Karpas-422 (cell line): ENCODE measurements around the gene SUGP2. TPM values are rescaled to one million over a fixed set of nuclear protein-coding genes. Genes with fewer than 3 reads are reported as not detected.

Experiments
- DNase-seq: peaks from one replicate; pipeline ENCODE4 v3.0.0-alpha.2; 2015
- H2AFZ ChIP-seq: fragments of 200-600 bp; sonication (generic); 2 replicates; pipeline ENCODE4 v1.6.1; 2014; ENCODE audit warnings: antibody characterized with exemption, low read length, mixed read lengths
- H3K27ac ChIP-seq: fragments of 200-600 bp; sonication (generic); 2 replicates; pipeline ENCODE4 v1.5.1; 2014; ENCODE audit warnings: mild to moderate bottlenecking, low read length, moderate library complexity
- H3K27me3 ChIP-seq: fragments of 200-600 bp; sonication (generic); 2 replicates; pipeline ENCODE4 v1.6.1; 2014; ENCODE audit warnings: low read length, mixed read lengths
- H3K36me3 ChIP-seq: fragments of 200-600 bp; sonication (generic); 2 replicates; pipeline ENCODE4 v1.6.1; 2014; ENCODE audit warnings: low read length, mixed read lengths; ENCODE audit not compliant: insufficient read depth
- H3K4me1 ChIP-seq: fragments of 200-600 bp; sonication (generic); 2 replicates; pipeline ENCODE4 v1.6.1; 2014; ENCODE audit warnings: mild to moderate bottlenecking, low read length, mixed read lengths
- H3K4me2 ChIP-seq: fragments of 200-600 bp; sonication (generic); 2 replicates; pipeline ENCODE4 v1.6.1; 2014; ENCODE audit warnings: low read length, low read depth, mild to moderate bottlenecking; ENCODE audit not compliant: poor library complexity, severe bottlenecking
- H3K4me3 ChIP-seq: fragments of 200-600 bp; sonication (generic); 2 replicates; pipeline ENCODE4 v1.5.1; 2014; ENCODE audit warnings: mild to moderate bottlenecking, antibody characterized with exemption, low read length, mixed read lengths
- H3K79me2 ChIP-seq: fragments of 200-600 bp; sonication (generic); 2 replicates; pipeline ENCODE4 v1.6.1; 2014; ENCODE audit warnings: mild to moderate bottlenecking, low read length, mixed read lengths
- H3K9ac ChIP-seq: fragments of 200-600 bp; sonication (generic); 2 replicates; pipeline ENCODE4 v1.6.0; 2014; ENCODE audit warnings: low read length
- H3K9me2 ChIP-seq: fragments of 200-600 bp; sonication (generic), shearing (Covaris generic); replicated peaks from 2 replicates; pipeline ENCODE4 v1.6.0; 2014; ENCODE audit warnings: mild to moderate bottlenecking, low read length, moderate library complexity; ENCODE audit not compliant: insufficient read depth
- H3K9me3 ChIP-seq: fragments of 300-700, 200-600 bp; sonication (generic); 2 replicates; pipeline ENCODE4 v1.6.1; 2014; ENCODE audit warnings: low read length, mixed read lengths
- H4K20me1 ChIP-seq: fragments of 200-600 bp; sonication (generic); 2 replicates; pipeline ENCODE4 v1.6.1; 2014; ENCODE audit warnings: mild to moderate bottlenecking, antibody characterized with exemption, low read length, low read depth; ENCODE audit not compliant: insufficient read depth
- total RNA-seq: library from RNA; depleted of rRNA; stranded (reverse); fragments of >200 nt; shearing (Covaris generic); gene quantifications from 2 replicates; pipeline ENCODE4 v1.2.3, GENCODE V29; 2014; ENCODE audit warnings: low replicate concordance

The SUGP2 gene
- total RNA-seq, 1 experiment from 2014 or later, result 74.1 TPM

DNA sequence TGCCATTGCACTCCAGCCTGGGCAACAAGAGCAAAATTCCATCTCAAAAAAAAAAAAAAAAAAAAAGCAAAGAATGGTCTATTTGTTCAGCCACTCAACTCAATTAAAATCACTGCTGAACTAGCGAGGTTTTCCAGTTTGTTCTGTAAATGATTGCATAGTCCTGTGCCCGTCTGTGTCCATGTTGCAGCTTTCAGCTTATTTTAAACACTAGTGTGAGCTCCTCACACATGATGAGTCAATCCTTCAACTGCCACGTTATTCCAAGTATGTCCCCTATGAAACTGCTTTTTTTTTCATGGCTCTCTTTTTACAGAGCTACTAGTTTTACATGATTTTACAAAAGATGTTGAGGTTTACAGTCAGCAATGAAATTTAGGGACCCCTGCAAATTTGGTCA, 12.2 kb downstream of the SUGP2 start:
- no peak overlapping the region for H3K27ac ChIP-seq
- H3K9ac ChIP-seq, result no peak overlapping the region
- no peak overlapping the region for H2AFZ ChIP-seq
- H3K4me3 ChIP-seq, result no peak overlapping the region
- no peak overlapping the region for H3K4me2 ChIP-seq
- no peaks in the 10 kb centered on the region for H3K4me1 ChIP-seq
- no peaks in the 10 kb centered on the region for H3K9me2 ChIP-seq
- peaks cover 88% of the 10 kb centered on the region for H3K79me2 ChIP-seq
- peaks cover 54% of the 10 kb centered on the region for H3K36me3 ChIP-seq
- no peak for DNase-seq
- H3K9me3 ChIP-seq, result no peaks in the 10 kb centered on the region
- H4K20me1 ChIP-seq, result peaks cover 58% of the 10 kb centered on the region
- H3K27me3 ChIP-seq, result no peaks in the 10 kb centered on the region

DNA sequence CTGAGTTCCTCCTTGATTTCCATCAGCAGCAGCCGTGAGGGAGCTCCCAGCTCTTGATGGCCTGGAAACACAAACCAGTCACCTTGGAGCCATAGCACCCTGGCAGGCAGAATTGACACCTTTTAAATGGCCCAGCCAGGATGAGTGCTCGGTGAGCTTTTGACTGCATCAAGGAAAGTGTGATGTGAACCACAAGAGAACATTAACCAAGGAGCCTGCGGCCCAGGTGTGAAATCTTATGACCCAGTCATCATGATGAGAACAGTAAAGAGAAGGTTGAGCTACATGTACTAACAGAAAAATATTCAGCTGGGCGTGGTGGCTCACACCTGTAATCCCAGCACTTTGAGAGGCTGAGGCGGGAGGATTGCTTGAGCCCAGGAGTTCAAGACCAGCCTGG, 22.8 kb downstream of the SUGP2 start:
- Histone ChIP-seq H3K4me1 (no peaks in the 10 kb centered on the region), H4K20me1 (peaks cover 26% of the 10 kb centered on the region; the same call in 1 of the 2 replicates), H3K4me2 (no peak overlapping the region), H3K36me3 (peaks cover 32% of the 10 kb centered on the region), H2AFZ (no peak overlapping the region), H3K9ac (no peak overlapping the region), H3K9me3 (no peaks in the 10 kb centered on the region), H3K4me3 (no peak overlapping the region), H3K79me2 (peaks cover 43% of the 10 kb centered on the region), H3K9me2 (no peaks in the 10 kb centered on the region), H3K27me3 (no peaks in the 10 kb centered on the region), H3K27ac (no peak overlapping the region)
- no peak for DNase-seq

DNA sequence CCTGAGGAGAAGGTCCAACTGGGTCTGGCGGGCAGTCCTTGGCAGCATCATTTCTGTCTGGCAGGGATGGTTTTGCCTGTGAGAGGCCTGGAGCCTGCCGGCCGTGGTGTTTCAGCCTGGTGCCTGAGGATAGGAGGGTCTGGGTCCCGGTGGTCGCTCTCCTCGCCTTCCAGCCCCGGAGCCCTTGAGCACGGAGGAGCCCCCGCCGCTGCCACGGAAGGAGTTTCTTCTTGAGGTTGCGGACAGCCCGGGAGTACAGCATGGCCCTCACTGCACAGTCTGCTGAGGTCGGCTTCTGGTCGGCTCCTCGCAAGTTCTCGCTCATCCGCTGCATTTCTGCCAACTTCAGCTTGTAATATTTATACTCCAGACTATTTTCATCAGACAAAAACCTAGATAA, 23.4 kb downstream of the SUGP2 start:
- Histone ChIP-seq H4K20me1 (peaks cover 26% of the 10 kb centered on the region; the same call in 1 of the 2 replicates), H2AFZ (no peak overlapping the region), H3K36me3 (peaks cover 37% of the 10 kb centered on the region), H3K27ac (no peak overlapping the region), H3K4me1 (no peaks in the 10 kb centered on the region), H3K27me3 (no peaks in the 10 kb centered on the region), H3K79me2 (peaks cover 44% of the 10 kb centered on the region), H3K9me2 (no peaks in the 10 kb centered on the region), H3K9me3 (no peaks in the 10 kb centered on the region), H3K4me2 (no peak overlapping the region), H3K9ac (no peak overlapping the region), H3K4me3 (no peak overlapping the region)
- DNase-seq, result no peak

GRCh38 chr19:19006213-19006612, 27.1 kb downstream of the SUGP2 start:
- Histone ChIP-seq H3K4me2 (no peak overlapping the region), H3K27ac (no peak overlapping the region), H3K4me1 (no peaks in the 10 kb centered on the region), H3K9me3 (no peaks in the 10 kb centered on the region), H3K9me2 (no peaks in the 10 kb centered on the region), H4K20me1 (peaks cover 29% of the 10 kb centered on the region; the same call in 1 of the 2 replicates), H3K4me3 (no peak overlapping the region), H3K9ac (no peak overlapping the region), H3K36me3 (peaks cover 40% of the 10 kb centered on the region), H3K27me3 (no peaks in the 10 kb centered on the region), H2AFZ (no peak overlapping the region), H3K79me2 (peaks cover 26% of the 10 kb centered on the region; the same call in 1 of the 2 replicates)
- no peak for DNase-seq

- no peaks in the 10 kb centered on the region for H3K4me1 ChIP-seq
- H3K79me2 ChIP-seq, result peaks cover 22% of the 10 kb centered on the region; the same call in 1 of the 2 replicates
- H2AFZ ChIP-seq, result no peak overlapping the region
- H3K9me3 ChIP-seq, result no peaks in the 10 kb centered on the region
- H3K9me2 ChIP-seq, result no peaks in the 10 kb centered on the region
- DNase-seq, result no peak
- no peak overlapping the region for H3K27ac ChIP-seq
- H3K4me3 ChIP-seq, result no peak overlapping the region
- peaks cover 20% of the 10 kb centered on the region; the same call in 1 of the 2 replicates for H4K20me1 ChIP-seq
- peaks cover 40% of the 10 kb centered on the region; the same call in 1 of the 2 replicates for H3K36me3 ChIP-seq
- H3K27me3 ChIP-seq, result no peaks in the 10 kb centered on the region
- no peak overlapping the region for H3K9ac ChIP-seq
- no peak overlapping the region for H3K4me2 ChIP-seq
Observed at GRCh38 chr19:19004144-19004543, 29.2 kb downstream of the SUGP2 start.

DNA sequence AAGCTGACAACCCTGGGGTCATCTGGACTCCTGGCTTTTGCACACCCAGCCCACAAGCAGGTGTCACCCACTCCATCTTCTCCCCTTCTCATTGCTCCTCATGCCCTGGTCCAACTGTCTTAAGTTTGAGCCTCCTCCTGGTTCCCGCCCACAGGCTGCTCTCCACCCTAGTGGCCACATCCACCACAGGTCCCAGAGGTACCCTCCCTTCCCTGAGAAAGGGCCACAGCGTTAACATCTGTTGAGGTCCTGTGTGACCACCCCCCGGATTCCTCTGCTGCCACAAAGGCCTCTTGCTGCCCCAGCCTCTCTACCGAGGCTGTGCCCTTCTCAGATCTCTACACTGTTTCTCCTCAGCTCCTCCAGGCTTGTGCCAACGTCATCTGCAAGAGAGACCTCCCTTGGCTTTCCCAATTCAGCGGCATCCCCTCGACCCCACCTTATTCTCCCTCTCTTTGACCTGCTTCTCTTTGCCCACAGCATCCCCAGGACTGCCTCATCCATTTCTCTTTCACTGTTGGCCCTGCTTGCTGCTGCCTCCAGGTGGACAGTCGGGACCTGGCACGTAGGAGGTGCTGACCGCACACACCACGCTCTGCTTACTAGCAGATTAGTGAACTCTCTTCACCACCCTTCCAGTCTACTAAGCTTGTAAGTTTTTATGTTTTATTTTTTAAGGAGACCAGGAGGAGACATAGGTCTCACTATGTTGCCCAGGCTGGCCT, 33.3 kb downstream of the SUGP2 start:
- Histone ChIP-seq H3K4me1 (no peaks in the 10 kb centered on the region), H3K36me3 (peaks cover 38% of the 10 kb centered on the region; the same call in 1 of the 2 replicates), H3K27ac (no peak overlapping the region), H3K9me2 (no peaks in the 10 kb centered on the region), H3K4me3 (no peak overlapping the region), H2AFZ (no peak overlapping the region), H3K4me2 (no peak overlapping the region), H3K9me3 (no peaks in the 10 kb centered on the region), H3K27me3 (no peaks in the 10 kb centered on the region), H4K20me1 (peaks cover 18% of the 10 kb centered on the region; the same call in 1 of the 2 replicates), H3K9ac (no peak overlapping the region), H3K79me2 (peaks cover 6% of the 10 kb centered on the region; the same call in 1 of the 2 replicates)
- DNase-seq, result no peak

DNA sequence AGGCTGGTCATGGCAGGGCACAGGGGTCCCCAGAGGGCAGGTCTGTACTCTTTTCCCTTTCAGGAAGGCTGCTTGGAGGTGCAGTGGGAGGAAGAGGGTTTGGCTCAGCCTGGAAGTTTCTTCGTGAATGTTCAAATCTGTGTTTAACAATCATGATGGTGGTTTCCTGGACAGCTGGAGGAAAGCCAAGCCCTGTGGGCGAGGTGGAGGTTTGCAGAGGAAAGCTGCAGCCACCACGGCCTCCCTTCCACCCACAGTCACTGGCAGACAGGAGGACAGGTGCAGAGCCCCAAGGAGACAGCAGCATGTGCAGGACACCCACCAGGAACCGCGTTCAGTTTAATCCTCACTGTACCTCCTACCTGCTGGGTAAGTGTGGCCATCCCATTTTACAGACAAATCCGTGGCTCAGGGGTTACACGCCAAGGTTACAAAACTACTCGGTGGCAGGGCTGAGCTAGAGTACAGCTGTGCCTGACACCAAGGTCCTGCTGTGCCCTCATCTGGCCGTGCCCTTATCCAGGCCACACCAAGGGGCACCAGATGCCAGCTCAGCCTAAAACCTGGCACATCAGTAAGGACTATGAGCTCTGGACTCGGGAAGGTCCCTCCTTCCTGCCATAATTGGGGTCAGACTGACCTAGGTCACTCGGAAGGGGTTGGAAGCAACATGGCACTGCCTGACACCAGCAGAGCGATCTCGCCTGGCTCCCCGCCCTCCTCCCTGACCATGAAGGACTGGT, 34.1 kb downstream of the SUGP2 start:
- no peak overlapping the region for H3K9ac ChIP-seq
- H3K4me3 ChIP-seq, result no peak overlapping the region
- no peak overlapping the region for H3K27ac ChIP-seq
- no peak overlapping the region for H3K4me2 ChIP-seq
- H3K4me1 ChIP-seq, result no peaks in the 10 kb centered on the region
- no peak overlapping the region for H2AFZ ChIP-seq
- peaks cover 4% of the 10 kb centered on the region; the same call in 1 of the 2 replicates for H3K79me2 ChIP-seq
- H3K9me2 ChIP-seq, result no peaks in the 10 kb centered on the region
- DNase-seq, result no peak
- H3K27me3 ChIP-seq, result no peaks in the 10 kb centered on the region
- H4K20me1 ChIP-seq, result peaks cover 18% of the 10 kb centered on the region; the same call in 1 of the 2 replicates
- no peaks in the 10 kb centered on the region for H3K9me3 ChIP-seq
- H3K36me3 ChIP-seq, result peaks cover 41% of the 10 kb centered on the region; the same call in 1 of the 2 replicates

DNA sequence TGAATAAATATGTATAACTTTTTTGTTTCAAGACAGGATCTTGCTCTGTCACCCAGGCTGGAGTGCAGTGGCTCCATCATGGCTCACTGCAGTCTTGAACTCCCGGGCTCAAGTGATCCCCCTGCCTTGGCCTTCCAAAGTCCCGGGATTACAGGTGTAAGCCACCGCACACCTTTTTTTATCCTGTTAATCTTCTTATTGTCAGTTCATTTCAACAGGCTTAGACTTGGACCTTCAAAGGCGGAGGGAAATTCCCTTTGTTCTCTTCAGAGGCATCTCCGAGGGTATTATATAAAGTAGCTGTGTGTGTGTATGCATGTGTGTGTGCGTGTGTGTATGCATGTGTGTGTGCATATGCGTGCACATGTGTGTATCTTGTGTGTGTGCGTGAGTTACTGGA, 35.0 kb downstream of the SUGP2 start:
- H3K4me3 ChIP-seq, result no peak overlapping the region
- H3K9ac ChIP-seq, result no peak overlapping the region
- peaks cover 4% of the 10 kb centered on the region; the same call in 1 of the 2 replicates for H3K79me2 ChIP-seq
- H3K4me2 ChIP-seq, result no peak overlapping the region
- no peaks in the 10 kb centered on the region for H3K9me3 ChIP-seq
- no peak overlapping the region for H2AFZ ChIP-seq
- H3K36me3 ChIP-seq, result peaks cover 41% of the 10 kb centered on the region; the same call in 1 of the 2 replicates
- DNase-seq, result no peak
- H4K20me1 ChIP-seq, result peaks cover 20% of the 10 kb centered on the region; the same call in 1 of the 2 replicates
- H3K9me2 ChIP-seq, result no peaks in the 10 kb centered on the region
- H3K27me3 ChIP-seq, result no peaks in the 10 kb centered on the region
- H3K27ac ChIP-seq, result no peak overlapping the region
- no peaks in the 10 kb centered on the region for H3K4me1 ChIP-seq
